Hematopoietic multipotent progenitor cell treated with erythropoietin and hydrocortisone succinate and interleukin-3 and kit ligand, for 15 days (in vitro differentiated cells): ENCODE measurements around the gene DEFB132.

ENCODE experiments used
- DNase-seq: peaks from one replicate; pipeline ENCODE4 v3.0.0-alpha.2; 2015; ENCODE audit warnings: low spot score

DEFB132 gene

GRCh38 chr20:297925-298775, 40.6 kb downstream of the DEFB132 start:
- peak; percentile 43 for DNase-seq

GRCh38 chr20:298776-299391, 41.4 kb downstream of the DEFB132 start:
- no peak for DNase-seq

GRCh38 chr20:300345-300990, 42.9 kb downstream of the DEFB132 start:
- no peak for DNase-seq

DNA sequence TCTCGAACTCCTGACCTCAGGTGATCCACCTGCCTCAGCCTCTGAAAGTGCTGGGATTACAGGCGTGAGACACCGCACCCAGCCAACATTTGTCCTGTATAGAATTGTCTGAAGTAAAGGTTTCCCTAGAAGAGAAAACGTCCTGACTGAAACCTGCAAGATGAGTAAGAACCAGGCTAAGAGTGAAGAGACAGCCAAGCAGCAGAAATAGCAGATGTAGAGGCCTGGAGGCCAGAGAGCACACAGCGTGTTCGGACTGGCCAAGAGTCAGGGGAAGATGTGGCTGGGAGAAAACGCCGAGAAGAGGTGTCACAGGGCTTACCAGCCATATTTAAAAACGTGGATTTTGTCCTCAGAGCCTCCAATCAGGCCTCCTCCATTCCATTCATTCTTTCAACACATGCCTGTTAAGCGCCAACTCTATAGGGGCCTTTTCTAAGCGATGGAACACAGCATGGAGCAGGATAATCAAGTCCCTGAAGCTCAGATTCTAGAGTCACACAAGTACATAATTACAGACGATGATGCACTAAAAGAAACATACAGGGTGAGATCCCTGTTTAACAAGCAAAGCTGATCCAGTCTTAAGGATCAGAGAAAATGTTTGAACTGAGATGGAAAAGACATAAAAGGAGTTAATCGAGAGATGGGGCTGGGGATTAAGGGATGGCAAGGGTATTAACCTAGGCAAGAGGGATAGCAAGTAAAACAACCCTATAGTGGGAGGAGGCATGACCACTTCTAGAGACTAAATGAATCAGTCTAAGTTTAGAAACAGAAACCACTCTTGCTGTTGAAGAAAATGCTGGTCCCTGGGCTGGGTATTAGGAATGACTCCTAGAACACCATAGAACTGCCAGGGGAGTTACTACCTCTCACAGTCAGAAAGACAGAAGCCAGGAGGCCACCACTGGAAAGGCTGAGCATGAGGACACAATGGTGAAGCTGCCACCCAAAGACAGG, 44.6 kb downstream of the DEFB132 start:
- no peak for DNase-seq

DNA sequence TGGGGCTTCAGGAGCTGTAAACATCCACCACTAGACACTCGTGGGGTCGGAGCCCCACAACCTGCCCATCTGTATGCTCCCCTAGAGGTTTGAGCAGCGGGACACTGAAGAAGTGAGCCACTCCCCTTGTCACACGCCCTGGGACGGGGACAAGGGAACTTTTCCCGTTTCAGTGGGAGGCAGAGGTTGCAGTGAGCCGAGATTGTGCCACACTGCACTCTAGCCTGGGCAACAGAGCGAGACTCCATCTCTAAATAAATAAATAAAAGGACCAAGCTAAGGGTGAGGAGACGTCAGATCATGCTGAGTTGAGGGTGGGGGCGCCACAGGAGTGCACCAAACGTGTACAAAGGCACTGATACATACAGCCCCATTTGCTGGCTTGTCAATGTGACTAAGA, 48.2 kb downstream of the DEFB132 start:
- no peak for DNase-seq

DNA sequence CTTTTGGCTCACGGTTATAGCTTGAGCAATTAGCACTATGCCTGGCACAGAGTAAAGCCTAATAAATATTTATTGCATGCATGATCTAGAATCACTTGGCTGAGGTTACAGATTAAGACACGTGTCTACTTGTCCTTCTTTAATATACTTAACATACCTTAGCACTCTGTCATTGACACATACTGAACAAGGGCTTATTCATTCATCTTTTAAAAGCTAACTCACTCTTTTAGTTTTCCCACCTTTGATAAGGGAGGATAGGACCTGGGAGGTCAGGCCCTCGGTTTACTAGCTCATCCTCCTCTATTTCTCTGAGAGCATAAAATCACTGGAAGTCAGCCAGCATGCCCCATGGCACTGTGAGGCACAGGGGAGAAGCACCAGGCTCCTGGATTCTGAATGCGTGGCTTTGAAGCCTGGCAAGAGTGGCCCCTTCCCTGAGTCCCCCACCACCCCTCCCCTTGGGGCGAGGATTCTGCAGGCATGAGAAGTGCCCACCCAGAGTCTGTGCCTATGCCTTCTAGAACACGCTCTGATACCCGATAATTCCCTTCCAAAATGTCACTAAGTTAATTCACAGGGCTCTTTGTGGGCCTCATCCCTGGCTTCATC, 51.0 kb downstream of the DEFB132 start:
- DNase-seq, result no peak

GRCh38 chr20:309306-309840, 51.8 kb downstream of the DEFB132 start:
- no peak for DNase-seq

- DNase-seq, result peak; percentile 80
These were observed 52.5 kb downstream of the DEFB132 start for GRCh38 chr20:309841-310644.

GRCh38 chr20:310645-311044, 53.1 kb downstream of the DEFB132 start:
- no peak for DNase-seq
